Spleen (tissue), 11 donors: ENCODE measurements around the gene GPR157. TPM values are rescaled to one million over a fixed set of nuclear protein-coding genes. Genes with fewer than 3 reads are reported as not detected.
"Not testable (repeated sequence)": the region's sequence is repeated elsewhere in the genome, so short reads cannot be mapped to it uniquely, and the experiment has no call there.

ENCODE experiments used
- DNase-seq: peaks from one replicate; pipeline ENCODE4 v3.0.0-alpha.2; 2020
- H3K27ac ChIP-seq, 8 donors: fragments of 200-600 bp; sonication (generic) in 7 of 8; 1 replicate in 4 of 8; 2 replicates in 4 of 8; pipeline versions ENCODE4 v1.5.0 to v1.8.0; 2016 to 2021; ENCODE audit warnings: inconsistent platforms in 4 of 8, mild to moderate bottlenecking in 4 of 8, moderate library complexity in 1 of 8
- H3K27me3 ChIP-seq, 7 donors: fragments of 200-600 bp; sonication (generic) in 6 of 7; replicated peaks in 1 of 7; 1 replicate in 4 of 7; 2 replicates in 3 of 7; pipeline versions ENCODE4 v1.5.0 to v1.8.0; 2016 to 2021; ENCODE audit warnings: inconsistent platforms in 3 of 7, mild to moderate bottlenecking in 1 of 7
- H3K36me3 ChIP-seq, 6 donors: fragments of 200-600 bp; sonication (generic) in 5 of 6; 1 replicate in 4 of 6; 2 replicates in 2 of 6; pipeline versions ENCODE4 v1.5.0 to v1.8.0; 2016 to 2021; ENCODE audit warnings: inconsistent platforms in 2 of 6
- H3K4me1 ChIP-seq, 6 donors: fragments of 200-600 bp; sonication (generic) in 5 of 6; 1 replicate in 3 of 6; 2 replicates in 3 of 6; pipeline versions ENCODE4 v1.5.0 to v1.8.0; 2016 to 2021; ENCODE audit warnings: inconsistent platforms in 3 of 6
- H3K4me3 ChIP-seq, 8 donors: fragments of 200-600 bp; sonication (generic) in 7 of 8; 1 replicate in 4 of 8; 2 replicates in 4 of 8; pipeline versions ENCODE4 v1.5.0 to v1.8.0; 2016 to 2021; ENCODE audit warnings: inconsistent platforms in 4 of 8, mild to moderate bottlenecking in 4 of 8, moderate library complexity in 2 of 8
- H3K9me3 ChIP-seq, 8 donors: fragments of 200-600 bp; sonication (generic) in 7 of 8; 1 replicate in 4 of 8; 2 replicates in 4 of 8; pipeline versions ENCODE4 v1.5.0 to v1.8.0; 2016 to 2021; ENCODE audit warnings: inconsistent platforms in 4 of 8
- POLR2A ChIP-seq, 3 donors: fragments of 450-650 bp; IDR thresholded peaks; one replicate each; pipeline ENCODE4 v1.5.1; 2017; ENCODE audit warnings: antibody characterized with exemption in 3 of 3, mild to moderate bottlenecking in 1 of 3
- POLR2AphosphoS5 ChIP-seq, 3 donors: sonication (generic); formaldehyde crosslinking; IDR thresholded peaks; one replicate each; pipeline ENCODE4 v1.5.1; 2017; ENCODE audit warnings: antibody characterized with exemption in 3 of 3
- WGBS, 5 donors: extraction: QIAGEN DNeasy Blood & Tissue Kit in 3 of 5; methylation state at CpG; one replicate each; pipeline versions ENCODE4 v1.1.5 to v1.1.7; 2013 to 2018; 5-methylcytosine and 5-hydroxymethylcytosine counted together
- intact Hi-C: fragments of 100-400 bp; cut with DNase I; formaldehyde crosslinking; loops from one replicate; pipeline ENCODE4 v1.15.0; 2023; ENCODE audit warnings: low total_unique reads
- polyA plus RNA-seq, 3 donors: library from polyadenylated mRNA; stranded (reverse); fragments of 200-250 nt; gene quantifications; one replicate each; pipeline ENCODE4 v1.2.1, GENCODE V29; 2013
- total RNA-seq, 7 donors: library from RNA; depleted of rRNA in 3 of 7; stranded (reverse); fragments of >200 nt in 3 of 7; fragmentation: NEBNext Ultra II Directional in 4 of 7; extraction: Animal tissue kit (Norgen Biotek cat#: 25700) in 4 of 7; gene quantifications; one replicate each; pipeline versions ENCODE4 v1.1.0 to v1.2.1, GENCODE V29; 2016 to 2021
- TF ChIP-seq, protein P1 (sequence below), 11 experiments: fragments of 200-600 bp in 7 of 11; fragments of 450-650 bp in 4 of 11; sonication (generic) in 4 of 11; IDR thresholded peaks in 8 of 11; conservative IDR thresholded peaks in 3 of 11; 1 replicate in 7 of 11; 2 replicates in 4 of 11; pipeline versions ENCODE4 v1.4.0 to v1.8.0; 2016 to 2021; ENCODE audit warnings: antibody characterized with exemption in 11 of 11, inconsistent platforms in 4 of 11, mild to moderate bottlenecking in 1 of 11
- donor health status: healthy with polysubstance abuse.
- donor health status: DM: no; HTN: no; CAD: no; lungs with moderate emphysema.
- donor health status: DM: no; HTN: no; CAD: no.
- donor health status: Bipolar disorder and iron deficiency.
- donor health status: healthy.
- donor health status: DM: no; HTN: no; CAD: no.
- donor health status: DM: yes; HTN: yes; CAD: no.

Gene GPR157
- total and polyA plus RNA-seq, 10 donors: 1.2 to 10.5 (median 6.8) TPM

DNA sequence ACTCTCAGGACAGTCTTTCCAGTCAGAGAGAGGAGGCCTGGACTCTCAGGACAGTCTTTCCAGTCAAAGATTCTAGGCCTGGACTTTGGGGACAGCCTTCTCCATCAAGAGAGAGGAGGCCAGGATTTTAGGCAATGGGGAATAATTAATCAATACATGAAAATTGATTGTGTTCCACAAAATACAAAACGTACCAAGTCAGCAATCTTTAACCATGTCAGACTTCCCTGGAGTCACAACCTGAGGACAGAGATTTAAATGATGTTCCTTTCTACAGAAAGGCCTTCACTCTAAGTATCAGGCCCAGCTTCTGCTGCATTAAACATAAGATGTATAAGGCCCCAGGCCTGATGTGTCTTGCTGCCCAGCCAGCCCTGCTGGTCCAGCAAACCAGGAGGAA lies 27.0 kb upstream of the GPR157 start:
- Histone ChIP-seq H3K27ac (no peak overlapping the region), H3K27me3 (no peaks in the 10 kb centered on the region), H3K36me3 (no peaks in the 10 kb centered on the region), H3K4me3 (no peak overlapping the region), H3K4me1 (peaks cover 0 to 5% (median 0%) of the 10 kb centered on the region in 6 donors), H3K9me3 (no peaks in the 10 kb centered on the region)
- 89 to 97% (median 91%) methylated on average over 1 of the region's 1 CpG for WGBS, 5 donors
- intact Hi-C loops: no loop called here
- DNase-seq: no peak
- TF ChIP-seq POLR2AphosphoS5 (IDR thresholded peaks at IDR 0.05) (no peak), POLR2A (IDR thresholded peaks at IDR 0.05) (no peak)
- TF ChIP-seq, protein P1, sequence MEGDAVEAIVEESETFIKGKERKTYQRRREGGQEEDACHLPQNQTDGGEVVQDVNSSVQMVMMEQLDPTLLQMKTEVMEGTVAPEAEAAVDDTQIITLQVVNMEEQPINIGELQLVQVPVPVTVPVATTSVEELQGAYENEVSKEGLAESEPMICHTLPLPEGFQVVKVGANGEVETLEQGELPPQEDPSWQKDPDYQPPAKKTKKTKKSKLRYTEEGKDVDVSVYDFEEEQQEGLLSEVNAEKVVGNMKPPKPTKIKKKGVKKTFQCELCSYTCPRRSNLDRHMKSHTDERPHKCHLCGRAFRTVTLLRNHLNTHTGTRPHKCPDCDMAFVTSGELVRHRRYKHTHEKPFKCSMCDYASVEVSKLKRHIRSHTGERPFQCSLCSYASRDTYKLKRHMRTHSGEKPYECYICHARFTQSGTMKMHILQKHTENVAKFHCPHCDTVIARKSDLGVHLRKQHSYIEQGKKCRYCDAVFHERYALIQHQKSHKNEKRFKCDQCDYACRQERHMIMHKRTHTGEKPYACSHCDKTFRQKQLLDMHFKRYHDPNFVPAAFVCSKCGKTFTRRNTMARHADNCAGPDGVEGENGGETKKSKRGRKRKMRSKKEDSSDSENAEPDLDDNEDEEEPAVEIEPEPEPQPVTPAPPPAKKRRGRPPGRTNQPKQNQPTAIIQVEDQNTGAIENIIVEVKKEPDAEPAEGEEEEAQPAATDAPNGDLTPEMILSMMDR (IDR thresholded peaks at IDR 0.05 in 8 of 11, conservative IDR thresholded peaks at IDR 0.05 in 3 of 11): no peak

DNA sequence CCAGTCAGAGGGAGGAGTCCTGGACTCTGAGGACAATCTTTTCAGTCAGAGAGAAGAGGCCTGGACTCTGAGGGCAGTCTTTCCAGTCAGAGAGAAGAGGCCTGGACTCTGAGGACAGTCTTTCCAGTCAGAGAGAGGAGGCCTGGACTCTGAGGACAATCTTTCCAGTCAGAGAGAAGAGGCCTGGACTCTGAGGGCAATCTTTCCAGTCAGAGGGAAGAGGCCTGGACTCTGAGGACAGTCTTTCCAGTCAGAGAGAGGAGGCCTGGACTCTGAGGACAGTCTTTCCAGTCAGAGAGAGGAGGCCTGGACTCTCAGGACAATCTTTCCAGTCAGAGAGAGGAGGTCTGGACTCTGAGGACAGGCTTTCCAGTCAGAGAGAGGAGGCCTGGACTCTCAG lies 26.5 kb upstream of the GPR157 start:
- intact Hi-C loops, H3K4me3 ChIP-seq, H3K9me3 ChIP-seq, H3K27ac ChIP-seq, H3K27me3 ChIP-seq, H3K4me1 ChIP-seq, DNase-seq, H3K36me3 ChIP-seq: not testable (repeated sequence)

DNA sequence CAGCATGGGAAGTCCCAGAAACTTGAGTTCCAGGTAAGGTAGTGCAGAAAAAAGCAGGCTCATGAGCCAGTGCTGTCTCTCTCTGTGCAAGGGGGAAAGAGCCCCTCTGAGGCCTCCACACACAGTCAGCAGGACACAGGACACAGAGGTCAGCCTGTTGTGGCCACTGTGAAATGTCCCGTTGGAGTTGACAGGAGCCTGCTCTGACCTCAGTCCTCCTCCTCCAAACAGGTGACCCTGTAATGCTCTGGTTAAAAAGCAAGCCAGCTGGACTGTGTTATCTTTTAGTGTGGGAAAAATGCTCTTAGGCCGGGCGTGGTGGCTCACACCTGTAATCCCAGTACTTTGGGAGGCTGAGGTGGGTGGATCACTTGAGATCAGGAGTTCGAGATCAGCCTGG lies 24.2 kb upstream of the GPR157 start:
- Histone ChIP-seq H3K27ac (no peak overlapping the region), H3K9me3 (no peaks in the 10 kb centered on the region), H3K4me3 (no peak overlapping the region), H3K4me1 (peaks cover 0 to 5% (median 0%) of the 10 kb centered on the region in 6 donors), H3K36me3 (peaks cover 0 to 9% (median 0%) of the 10 kb centered on the region in 6 donors), H3K27me3 (no peaks in the 10 kb centered on the region)
- intact Hi-C loops: no loop called here
- WGBS, 5 donors: 90 to 95% (median 91%) methylated on average over 4 of the region's 4 CpGs
- DNase-seq: no peak
- TF ChIP-seq, protein P1 (IDR thresholded peaks at IDR 0.05 in 8 of 11, conservative IDR thresholded peaks at IDR 0.05 in 3 of 11): no peak
- no peak for TF ChIP-seq POLR2AphosphoS5 (IDR thresholded peaks at IDR 0.05)
- TF ChIP-seq POLR2A (IDR thresholded peaks at IDR 0.05): no peak

DNA sequence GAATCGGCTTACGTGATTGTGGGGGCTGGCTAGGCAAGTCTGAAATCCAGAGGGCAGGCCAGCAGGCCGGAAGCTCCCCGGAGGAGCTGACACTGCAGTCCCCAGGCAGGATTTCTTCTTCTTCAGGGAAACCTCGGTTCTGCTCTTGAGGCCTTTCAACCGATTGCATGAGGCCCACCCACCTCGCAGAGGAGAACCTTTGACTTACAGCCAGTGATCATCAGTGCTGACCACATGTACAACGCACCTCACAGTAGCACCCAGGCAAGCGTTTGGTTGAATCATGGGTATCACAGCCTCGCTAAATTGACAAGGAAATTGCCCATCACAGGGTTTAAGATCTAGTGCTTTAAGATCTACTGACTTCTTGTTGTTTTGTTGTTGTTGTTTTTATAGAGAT lies 23.6 kb upstream of the GPR157 start:
- Histone ChIP-seq H3K27me3 (no peaks in the 10 kb centered on the region), H3K36me3 (peaks cover 0 to 9% (median 0%) of the 10 kb centered on the region in 6 donors), H3K4me3 (no peak overlapping the region), H3K27ac (no peak overlapping the region), H3K4me1 (peaks cover 0 to 5% (median 0%) of the 10 kb centered on the region in 6 donors), H3K9me3 (no peaks in the 10 kb centered on the region)
- no peak for DNase-seq
- intact Hi-C loops: no loop called here
- 82 to 90% (median 84%) methylated on average over 10 of the region's 10 CpGs for WGBS, 5 donors
- TF ChIP-seq POLR2AphosphoS5 (IDR thresholded peaks at IDR 0.05): no peak
- TF ChIP-seq, protein P1 (IDR thresholded peaks at IDR 0.05 in 8 of 11, conservative IDR thresholded peaks at IDR 0.05 in 3 of 11): no peak
- no peak for TF ChIP-seq POLR2A (IDR thresholded peaks at IDR 0.05)

DNA sequence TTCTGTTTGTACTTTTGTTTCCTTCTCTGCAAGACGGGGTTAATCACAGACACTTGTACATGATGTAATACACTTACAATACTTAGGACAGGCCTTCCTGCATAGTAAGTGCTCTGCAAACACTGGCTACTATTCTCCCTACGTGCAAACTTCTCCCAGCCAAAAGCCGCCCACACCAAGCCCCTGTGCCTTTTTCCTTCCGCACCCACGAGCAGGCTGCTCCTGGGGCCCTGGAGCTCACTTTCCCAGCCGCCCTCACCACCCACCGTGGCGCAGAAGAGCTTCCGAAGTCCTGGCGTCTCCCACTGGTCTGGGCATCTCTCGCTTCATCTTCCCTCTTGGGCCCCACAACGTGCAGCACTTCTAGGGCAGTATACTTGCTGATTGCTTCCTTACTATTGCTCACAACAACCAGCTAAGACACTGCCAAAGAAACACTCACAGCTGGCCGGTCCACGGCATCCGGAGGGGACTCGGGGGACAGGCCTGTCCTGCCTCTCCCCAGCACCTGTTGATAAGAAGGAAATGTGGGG lies 22.5 kb upstream of the GPR157 start:
- H3K27me3 ChIP-seq: no peaks in the 10 kb centered on the region
- H3K4me1 ChIP-seq: peaks cover 0 to 5% (median 0%) of the 10 kb centered on the region in 6 donors
- TF ChIP-seq, protein P1 (IDR thresholded peaks at IDR 0.05 in 8 of 11, conservative IDR thresholded peaks at IDR 0.05 in 3 of 11): no peak
- TF ChIP-seq POLR2A (IDR thresholded peaks at IDR 0.05): no peak
- TF ChIP-seq POLR2AphosphoS5 (IDR thresholded peaks at IDR 0.05): no peak
- H3K4me3 ChIP-seq: no peak overlapping the region
- H3K9me3 ChIP-seq: no peaks in the 10 kb centered on the region
- H3K36me3 ChIP-seq: peaks cover 0 to 9% (median 0%) of the 10 kb centered on the region in 6 donors
- DNase-seq: no peak
- peak overlapping the region in 2 of 8 donors; percentile 8 to 38 for H3K27ac ChIP-seq
- intact Hi-C loops: no loop called here
- 72 to 83% (median 81%) methylated on average over 16 of the region's 16 CpGs for WGBS, 5 donors
